Activated effector memory CD4-positive, alpha-beta T cell treated with anti-CD3 and anti-CD28 coated beads, Interleukin-2, amount 50 U/mL, for 16 hours (primary cell): ENCODE measurements around the gene ASNSD1.
"Not testable (repeated sequence)": the region's sequence is repeated elsewhere in the genome, so short reads cannot be mapped to it uniquely, and the experiment has no call there.

Source experiments
- DNase-seq: peaks from one replicate; pipeline ENCODE4 v3.0.0-alpha.2; 2020

ASNSD1 gene

DNA sequence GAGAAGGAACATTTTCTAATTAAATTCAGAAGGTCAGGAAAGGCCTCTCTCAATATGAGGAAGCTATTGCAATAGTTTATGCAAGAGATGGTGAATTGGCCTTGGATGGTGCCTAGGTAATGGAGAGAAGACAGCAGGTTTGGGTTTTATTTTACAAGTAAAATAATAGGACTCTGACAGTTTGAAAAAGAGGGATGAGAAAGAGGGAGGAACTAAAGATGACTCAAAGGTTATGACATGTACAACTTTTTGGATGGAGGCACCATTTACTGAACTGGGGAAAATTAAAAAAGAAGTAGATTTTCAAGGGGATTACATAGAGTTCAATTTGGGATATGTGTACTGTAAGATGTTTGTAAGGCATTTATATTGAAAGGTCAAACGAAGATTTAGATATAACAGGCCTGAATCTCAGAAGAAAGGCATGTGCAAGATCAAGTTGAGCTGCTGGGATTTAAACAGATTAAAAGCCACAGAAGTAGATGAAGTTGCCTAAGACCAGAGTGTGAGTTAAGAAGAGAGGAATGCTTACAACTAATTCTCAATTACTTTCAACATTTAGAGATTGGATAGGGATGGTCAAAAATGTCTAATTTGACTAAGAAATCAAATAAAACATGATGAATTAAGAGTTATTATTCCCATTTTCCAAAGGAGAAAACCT lies 12.3 kb upstream of the ASNSD1 start:
- no peak for DNase-seq

DNA sequence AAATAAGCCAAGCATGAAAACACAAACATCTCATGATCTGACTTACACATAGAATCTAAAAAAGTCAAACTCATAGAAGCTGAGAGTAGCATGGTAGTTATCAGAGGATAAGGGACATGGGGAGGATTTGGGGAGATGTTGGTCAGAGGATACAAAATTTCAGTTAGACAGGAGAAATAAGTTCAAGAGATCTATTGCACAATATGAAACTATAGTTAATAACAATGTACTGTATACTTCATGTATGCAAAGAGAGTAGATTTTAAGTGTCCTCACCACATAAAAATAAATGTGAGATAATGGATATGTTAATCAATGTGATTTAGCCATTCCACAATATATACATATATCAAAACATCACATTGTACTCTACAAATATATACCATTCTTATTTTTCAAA lies 10.0 kb upstream of the ASNSD1 start:
- DNase-seq, result no peak

DNA sequence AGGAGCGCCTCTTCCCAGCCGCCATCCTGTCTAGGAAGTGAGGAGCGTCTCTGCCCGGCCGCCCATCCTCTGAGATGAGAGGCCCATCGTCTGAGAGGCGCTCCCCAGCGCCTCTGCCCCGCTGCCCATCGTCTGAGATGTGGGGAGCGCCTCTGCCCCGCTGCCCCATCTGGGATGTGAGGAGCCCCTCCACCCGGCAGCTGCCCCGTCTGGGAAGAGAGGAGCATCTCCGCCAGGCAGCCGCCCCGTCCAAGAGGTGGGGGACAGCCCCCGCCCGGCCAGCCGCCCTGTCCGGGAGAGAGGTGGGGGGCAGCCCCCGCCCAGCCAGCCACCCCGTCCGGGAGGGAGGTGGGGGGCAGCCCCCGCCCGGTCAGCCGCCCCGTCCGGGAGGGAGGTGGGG lies 7.8 kb upstream of the ASNSD1 start:
- DNase-seq, result not testable (repeated sequence)

DNA sequence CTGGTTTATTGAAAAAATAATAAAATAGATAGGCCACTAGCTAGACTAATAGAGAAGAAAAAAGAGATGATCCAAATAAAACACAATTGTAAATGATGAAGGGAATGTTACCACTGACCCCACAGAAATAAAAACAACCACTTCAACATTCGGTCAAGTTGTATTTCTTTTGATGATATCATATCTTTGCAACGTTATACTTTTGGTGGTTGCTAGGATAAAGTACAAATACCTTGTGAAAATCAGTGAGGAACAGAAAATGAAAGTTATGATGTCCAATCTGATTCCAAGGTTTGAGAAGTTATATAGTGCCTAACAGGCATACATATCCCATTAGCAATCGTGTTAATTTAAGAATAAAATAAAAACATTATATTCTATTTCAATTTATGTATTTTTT lies 6.6 kb upstream of the ASNSD1 start:
- DNase-seq, result no peak

DNA sequence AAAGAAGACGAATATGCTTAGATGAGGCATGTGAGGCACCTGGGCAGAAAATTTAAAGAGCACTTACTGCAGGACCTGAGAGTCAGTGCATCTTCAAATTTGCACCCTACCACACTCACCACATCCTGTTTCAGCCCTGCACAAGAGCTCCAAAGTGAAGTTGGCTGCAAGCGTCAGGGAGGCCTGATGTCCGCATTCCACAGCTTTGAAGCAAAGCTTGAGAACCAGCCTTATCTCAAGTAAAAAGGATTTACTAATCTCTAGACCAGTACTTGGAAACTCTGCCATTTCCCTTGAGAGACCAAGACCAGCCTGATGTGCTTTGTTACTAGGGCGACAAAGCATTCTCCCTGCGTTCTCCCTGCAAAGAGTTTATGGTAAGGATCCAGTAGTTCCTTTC lies 3.4 kb upstream of the ASNSD1 start:
- DNase-seq, result peak; percentile 73

DNA sequence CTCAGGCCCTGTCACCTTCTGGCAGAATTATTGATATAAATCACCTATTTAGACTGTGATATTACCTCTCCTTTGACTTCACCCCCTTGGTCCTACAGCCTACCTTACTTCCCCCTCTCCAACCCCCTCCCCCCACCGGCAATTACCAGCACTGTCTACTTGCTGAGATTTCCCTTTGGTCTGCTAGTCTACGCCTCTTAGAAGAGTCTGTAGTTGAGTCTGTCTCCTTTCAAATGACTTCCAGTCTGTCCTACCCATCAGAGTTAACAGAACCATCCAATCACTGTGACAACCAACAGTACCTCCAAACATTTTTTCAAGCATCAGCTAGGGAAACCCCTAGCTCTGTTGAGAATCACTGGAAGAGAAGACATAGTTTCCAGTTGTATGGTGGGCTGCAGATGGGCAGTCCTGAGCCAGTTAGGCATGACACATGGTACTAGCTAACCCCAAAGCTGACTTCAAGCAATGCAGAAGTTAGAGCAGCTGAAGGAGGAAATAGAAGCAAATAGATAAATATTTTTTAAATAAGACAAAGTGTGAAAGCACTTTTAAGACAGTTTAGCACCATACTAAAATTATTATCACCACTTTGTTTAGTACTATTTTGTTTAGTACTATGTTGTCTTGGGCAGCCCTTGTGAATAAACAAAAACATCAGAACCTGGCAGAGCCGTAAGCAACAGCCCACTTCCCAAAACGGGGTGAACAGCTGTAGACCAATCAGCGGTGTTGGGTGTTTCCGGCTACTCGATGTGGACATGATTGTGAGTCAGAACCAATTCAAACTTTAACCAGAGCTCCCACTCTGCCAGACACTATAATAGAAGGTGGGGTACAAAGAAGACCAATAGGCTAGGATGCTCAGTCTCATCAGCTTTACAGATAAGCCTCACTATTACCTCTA lies 2.7 kb upstream of the ASNSD1 start:
- DNase-seq, result no peak

DNA sequence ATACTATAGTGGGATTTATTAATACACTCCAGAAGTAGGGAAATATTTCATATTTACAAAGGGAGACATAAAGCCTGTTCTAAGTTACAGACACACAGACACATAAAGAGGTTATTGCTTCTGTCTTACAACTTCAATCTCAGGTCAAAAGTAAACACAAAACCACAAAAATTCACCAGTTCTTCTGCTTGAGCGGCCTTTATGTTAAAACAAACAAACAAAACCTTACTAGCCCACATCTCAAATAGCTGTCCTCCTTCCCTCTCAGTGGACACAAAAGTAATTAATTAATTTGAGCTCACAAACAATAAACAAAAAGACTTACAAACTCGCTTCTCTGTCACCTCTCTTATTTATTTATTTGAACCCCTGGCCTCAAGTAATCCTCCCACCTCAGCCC lies 1.5 kb upstream of the ASNSD1 start:
- no peak for DNase-seq

DNA sequence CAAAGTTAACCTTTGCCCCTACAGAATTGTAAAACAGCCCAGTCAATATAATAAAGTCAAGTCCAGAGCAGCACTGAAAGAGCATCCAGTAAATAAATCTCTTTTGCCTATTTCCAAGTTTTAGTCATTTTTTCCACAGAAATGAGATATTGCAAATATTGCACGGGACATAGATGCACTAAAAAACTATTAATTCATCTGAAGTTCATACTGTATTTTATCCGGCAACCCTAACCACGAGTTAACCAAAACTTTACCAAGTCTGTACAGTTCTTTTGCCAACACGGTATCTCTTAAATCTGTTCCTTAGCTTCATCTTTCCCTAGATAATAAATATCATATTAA lies 484 bp upstream of the ASNSD1 start:
- no peak for DNase-seq

DNA sequence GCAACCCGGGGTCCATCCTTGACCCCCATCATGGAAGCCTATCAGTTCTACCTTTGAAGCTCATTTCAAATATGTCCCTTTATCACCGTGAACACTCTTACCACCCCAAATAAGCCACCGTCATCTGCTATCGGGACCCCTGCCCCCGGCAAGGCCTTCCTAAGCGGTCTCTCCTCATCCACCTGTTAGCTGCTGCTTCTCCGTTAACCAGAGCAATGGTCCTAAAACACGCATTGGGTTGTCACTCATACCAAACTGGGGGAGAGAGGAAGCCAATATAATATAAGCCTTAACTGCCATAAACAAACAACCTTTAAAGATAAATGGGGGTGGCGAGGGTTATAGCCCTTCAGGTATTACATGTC lies 680 bp downstream of the ASNSD1 start:
- no peak for DNase-seq

DNA sequence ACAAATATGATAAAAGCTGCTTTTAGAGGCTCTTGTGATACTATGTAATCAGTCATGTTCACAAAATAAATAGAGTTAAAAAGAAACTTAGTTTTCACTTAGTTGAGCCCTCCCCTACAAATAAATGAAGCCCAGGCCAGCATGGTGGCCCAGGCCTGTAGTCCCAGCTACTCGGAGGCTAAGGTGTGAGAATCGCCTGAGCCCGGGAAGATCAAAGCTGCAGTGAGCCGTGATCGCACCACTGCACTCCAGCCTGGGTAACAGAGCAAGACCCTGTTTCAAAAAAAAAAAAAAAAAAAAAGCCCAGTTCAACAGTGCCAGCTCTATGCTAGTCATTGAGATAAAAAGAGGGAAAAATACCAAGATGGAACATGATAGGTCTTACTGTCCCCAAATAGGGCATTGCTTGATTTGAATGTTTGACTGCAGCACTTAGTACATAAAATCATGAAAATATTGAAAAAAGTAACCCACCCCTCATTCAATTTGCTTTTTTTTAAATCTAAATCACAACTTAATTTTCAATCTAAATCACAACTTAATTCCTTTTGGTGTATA lies 1.5 kb downstream of the ASNSD1 start:
- DNase-seq, result no peak

DNA sequence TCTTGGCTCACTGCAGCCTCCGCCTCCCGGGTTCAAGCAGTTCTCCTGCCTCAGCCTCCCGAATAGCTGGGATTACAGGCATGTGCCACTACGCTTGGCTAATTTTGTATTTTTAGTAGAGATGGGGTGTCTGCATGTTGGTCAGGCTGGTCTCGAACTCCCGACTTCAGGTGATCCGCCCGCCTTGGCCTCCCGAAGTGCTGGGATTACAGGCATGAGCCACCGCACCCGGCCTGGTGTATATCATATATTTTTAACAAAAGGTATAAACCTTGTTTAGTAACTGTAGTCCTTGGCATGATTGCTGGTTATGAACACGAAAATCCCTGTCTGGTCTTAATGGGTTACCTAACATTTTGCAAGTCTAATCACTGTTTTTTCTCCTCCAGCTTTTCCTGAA lies 2.1 kb downstream of the ASNSD1 start:
- DNase-seq, result not testable (repeated sequence)

DNA sequence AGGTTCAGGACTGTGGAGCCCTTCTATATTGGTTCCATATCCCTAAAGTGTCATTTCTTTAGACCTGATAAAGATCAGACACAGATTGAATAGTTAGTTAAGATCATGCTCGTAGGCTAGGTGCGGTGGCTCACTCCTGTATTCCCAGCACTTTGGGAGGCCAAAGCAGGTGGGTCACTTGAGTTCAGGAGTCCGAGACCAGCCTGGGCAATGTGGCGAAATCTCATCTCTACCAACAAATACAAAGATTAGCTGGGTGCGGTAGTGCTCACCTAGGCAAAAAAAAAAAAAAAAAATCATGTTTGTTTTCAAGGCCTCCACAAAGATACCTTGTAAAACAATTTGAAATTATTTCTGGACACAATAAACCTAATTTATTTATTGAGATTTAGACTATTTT lies 8.7 kb downstream of the ASNSD1 start:
- no peak for DNase-seq

DNA sequence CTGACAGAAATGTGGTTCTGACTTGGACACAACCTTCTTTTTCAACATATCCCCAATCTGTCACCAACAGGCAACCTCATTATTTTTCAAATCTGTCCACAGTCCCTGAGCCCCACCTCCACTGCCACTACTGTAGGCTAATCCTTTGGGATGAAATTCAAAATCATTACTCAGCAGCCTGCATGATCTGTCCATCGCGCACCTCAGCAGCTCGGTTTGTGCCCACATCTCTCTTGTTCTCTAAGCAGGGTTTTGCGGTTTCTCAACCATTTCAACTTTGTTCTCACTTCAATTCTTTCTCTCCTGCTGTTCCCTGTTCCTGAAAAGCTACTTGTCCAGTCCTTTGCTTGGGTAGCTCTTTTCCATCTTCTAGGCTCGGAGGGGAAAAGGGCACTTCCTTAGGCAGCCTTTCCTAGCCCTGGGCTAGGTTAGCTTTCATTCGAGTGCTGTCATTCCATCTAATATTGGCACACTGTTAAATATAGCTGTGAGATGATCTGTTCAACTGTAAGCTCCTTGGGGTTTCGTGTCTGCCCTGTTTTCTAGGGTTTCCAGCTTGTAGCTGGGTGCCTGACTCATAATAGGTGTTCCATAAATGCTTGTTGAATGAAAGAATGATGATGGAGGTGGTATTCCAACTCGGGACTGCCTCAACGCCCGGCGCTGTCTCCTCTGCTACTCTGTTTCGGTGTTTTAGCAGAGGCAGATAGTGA lies 12.6 kb downstream of the ASNSD1 start:
- DNase-seq, result no peak

DNA sequence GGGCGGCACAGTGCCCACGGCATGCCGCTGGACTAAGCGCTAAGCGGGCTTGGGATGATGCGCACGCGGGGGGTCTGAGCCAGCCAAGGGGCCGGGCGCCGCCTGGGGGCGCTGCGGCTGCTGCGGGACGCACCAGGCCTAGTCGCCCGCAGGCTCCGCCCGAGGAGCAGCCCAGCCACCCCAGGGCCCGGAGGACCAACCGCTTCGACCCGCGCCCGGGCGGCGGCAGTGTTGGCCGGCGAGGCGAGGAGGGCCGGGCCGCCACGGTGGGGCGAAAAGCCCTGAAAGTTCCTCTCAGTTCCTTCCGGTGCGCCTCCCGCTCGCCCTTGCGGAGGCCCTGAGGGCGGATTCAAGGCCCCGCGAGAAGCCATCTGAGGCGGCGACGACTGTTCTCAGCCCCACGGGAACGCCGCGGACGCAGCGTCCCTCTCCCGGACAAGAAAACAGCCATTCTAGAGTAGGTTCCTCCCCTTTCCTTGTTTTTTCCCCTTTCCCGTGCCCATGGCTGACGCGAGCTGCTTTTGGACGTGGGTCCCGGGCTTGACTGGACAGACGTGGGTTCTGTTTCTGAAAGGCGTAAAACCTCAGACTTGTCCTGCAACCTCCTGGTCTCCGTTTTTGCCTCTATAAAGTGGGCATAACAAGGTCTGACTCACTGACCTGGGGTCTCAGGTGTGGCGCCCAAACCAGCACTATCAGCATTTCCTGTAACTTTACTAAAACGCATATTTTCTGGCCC lies 13.3 kb downstream of the ASNSD1 start, which contains the start of gene ANKAR:
ANKAR (plus strand) TSS at position 297 of the 739 bp plus-strand sequence. CDS start 1,821 bp downstream, outside the sequence.
- peak; percentile 93 for DNase-seq

DNA sequence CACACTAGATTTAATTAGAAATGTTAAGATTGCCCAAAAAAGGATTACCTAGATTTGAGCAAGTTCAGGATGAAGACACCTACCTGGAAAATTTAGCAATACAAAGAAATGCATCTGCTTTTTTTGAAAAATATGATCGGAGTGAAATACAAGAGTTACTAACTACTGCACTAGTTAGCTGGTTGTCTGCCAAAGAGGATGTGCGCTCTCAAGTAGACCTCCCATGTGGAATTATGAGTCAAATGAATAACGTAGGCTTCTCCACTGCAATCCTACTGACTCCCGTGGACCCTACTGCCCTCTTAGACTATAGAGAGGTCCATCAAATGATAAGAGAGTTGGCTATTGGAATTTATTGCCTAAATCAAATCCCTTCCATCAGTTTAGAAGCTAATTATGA lies 15.2 kb downstream of the ASNSD1 start:
- no peak for DNase-seq

DNA sequence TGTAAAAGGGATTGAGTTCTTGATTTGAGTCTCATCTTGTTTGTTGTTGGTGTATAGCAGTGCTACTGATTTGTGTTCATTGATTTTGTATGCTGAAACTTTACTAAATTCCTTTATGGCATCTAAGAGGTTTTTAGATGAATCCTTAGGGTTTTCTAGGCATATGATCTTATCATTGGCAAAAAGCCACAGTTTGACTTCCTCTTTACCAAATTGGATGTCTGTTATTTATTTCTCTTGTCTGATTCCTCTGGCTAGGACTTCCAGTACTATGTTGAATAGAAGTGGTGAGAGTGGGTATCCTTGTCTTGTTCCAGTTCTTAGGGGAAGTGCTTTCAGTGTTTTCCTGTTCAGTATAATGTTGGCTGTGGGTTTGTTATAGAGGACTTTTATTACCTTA lies 18.0 kb downstream of the ASNSD1 start:
- no peak for DNase-seq

DNA sequence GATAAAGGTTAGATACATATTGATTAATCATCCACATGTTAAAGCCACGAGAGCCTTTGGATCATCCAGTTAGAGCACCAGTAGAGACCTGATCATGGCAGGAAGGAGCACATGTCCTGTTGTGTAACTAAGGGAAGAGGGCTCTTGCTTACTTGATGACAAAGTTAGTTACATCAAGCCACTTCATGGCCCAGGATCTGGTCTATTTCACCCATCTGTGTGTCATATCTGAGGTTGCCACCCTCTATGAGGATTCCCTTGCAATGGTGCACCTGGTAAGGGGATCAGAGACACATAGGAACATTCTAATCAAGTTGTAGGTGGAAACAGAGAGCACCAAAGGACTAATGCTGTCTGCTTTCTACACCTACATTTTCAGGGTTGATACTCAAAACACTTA lies 19.9 kb downstream of the ASNSD1 start:
- no peak for DNase-seq

DNA sequence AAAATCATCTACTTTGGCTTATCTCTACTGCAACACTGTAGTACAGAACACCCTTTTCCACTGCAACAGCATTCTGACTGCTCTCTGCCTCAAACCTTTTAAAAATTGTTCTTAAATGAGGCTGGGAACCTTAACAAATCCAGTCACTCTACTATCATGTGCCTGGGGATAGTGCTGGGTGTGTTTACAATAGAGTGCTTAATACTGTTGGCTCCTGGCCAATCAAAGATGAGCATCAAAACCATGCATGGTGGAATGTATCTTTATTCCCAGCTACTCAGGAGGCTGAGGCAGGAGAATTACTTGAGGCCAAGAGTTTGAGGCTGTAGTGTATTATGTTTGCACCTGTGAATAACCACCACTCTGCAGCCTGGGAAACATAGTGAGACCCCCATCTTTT lies 20.6 kb downstream of the ASNSD1 start:
- no peak for DNase-seq

DNA sequence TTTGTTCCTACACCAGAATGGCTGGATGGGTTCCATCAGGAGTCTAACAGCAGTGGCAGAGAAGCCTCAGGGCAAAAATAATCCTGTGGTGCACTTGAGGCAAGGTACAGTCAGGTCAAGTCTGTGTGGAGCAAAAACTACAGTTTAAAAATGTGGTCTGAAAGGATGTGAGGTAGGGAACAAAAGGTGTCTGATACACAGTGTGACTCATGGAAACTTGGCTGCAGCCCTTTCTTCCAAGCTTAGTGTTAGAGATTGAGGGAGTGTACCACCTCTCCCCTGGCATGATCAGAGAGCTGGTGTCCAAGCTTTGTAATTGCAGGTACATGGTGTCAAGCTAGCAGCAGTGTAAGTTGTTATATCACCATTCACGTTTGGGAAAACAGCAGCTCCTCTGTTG lies 22.1 kb downstream of the ASNSD1 start:
- DNase-seq, result no peak

DNA sequence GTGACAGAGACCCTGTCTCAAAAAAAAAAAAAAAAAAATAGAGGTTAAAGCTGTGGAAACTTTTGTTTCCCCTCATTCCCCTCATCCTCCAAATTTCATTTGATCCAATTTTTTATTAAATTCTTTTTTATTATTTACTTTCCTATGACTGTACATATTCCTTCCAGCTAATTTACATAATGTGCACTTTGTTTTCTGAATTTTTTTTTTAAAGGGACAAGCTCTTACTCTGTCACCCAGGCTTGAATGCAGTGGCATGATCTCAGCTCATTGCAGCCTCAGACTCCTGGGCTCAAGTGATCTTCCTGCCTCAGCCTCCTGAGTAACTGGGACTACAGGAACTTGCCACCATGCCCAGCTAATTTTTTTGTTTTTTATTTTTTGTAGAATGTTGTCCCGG lies 23.6 kb downstream of the ASNSD1 start:
- DNase-seq, result no peak

DNA sequence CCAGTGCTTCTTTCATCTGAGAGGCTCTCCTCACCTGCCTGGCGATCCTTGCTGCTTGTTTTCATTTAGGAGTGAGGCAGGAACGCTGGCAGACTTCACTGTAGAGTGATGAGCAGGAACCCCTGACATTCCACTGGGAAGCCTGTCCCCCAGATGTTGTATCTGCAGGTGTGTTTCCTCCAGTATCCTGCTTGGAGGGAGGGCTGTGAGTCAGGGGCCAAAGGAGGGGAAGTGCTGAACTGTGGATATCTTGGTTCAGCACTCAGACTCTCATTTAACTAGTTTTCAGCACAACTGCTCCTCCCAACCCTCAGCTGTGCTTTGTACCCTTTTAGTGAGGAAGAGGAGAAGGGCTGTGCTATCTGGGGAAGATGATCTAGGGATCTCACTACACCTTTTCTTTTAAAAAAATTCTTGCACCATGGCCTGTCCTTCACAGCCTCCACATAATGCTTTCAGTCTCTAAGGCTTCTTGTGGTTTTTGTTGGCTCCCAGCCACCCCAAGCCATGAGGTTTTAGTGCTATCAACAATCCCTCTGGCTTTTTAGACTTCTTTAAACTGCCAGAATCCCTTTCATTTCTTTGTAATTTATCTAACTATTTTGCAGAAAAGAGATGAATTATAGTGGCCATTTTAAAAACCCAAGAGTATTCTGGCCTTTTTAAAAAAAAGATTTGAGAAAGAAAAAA lies 24.4 kb downstream of the ASNSD1 start:
- no peak for DNase-seq

DNA sequence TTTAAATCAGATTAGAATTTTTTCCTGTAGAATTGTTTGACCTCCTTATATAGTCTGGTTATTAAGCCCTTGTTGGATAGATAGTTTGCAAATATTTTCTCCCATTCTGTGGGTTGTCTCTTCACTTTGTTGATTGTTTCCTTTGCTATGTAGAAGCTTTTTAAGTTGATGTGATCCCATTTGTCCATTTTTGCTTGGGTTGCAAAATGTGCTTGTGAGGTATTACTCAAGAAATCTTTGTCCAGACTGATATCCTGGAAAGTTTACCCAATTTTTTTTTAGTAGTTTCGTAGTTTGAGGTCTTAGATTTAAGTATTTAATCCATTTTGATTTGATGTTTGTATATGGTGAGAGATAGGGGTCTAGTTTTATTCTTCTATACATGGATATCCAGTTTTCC lies 26.5 kb downstream of the ASNSD1 start:
- not testable (repeated sequence) for DNase-seq
